A549 (cell line): Measurements from ENCODE around the gene RPTOR.

Experiments
- BCL3 ChIP-seq: fragments of >200 bp; sonication (Bioruptor Twin); formaldehyde crosslinking; IDR thresholded peaks from 3 replicates; pipeline ENCODE4 v1.6.1; 2016
- BHLHE40 ChIP-seq: IDR thresholded peaks from 2 replicates; pipeline ENCODE4 v1.6.1; 2012; ENCODE audit warnings: low read depth, low read length, inconsistent platforms
- CTCF ChIP-seq: fragments of >200 bp; sonication (Bioruptor Twin); formaldehyde crosslinking; IDR thresholded peaks from 3 replicates; pipeline ENCODE4 v1.5.1; 2016
- EP300 ChIP-seq, 2 experiments: fragments of >200 bp; sonication (Bioruptor Twin); formaldehyde crosslinking; IDR thresholded peaks; 2 replicates in 1 of 2; 3 replicates in 1 of 2; pipeline ENCODE4 v1.6.1; 2016 to 2017
- JUN ChIP-seq, 2 experiments: fragments of >200 bp; sonication (Bioruptor Twin); formaldehyde crosslinking; IDR thresholded peaks; 2 replicates in 1 of 2; 3 replicates in 1 of 2; pipeline ENCODE4 v1.6.1; 2016 to 2017
- POLR2A ChIP-seq: IDR thresholded peaks from 2 replicates; pipeline ENCODE4 v1.6.1; 2012; ENCODE audit warnings: mild to moderate bottlenecking, low read length
- RAD21 ChIP-seq, 2 experiments: fragments of >200 bp in 1 of 2; sonication (Bioruptor Twin) in 1 of 2; formaldehyde crosslinking in 1 of 2; IDR thresholded peaks in 1 of 2; conservative IDR thresholded peaks in 1 of 2; 2 replicates in 1 of 2; 3 replicates in 1 of 2; pipeline ENCODE4 v1.6.1; 2012 to 2018; ENCODE audit warnings: inconsistent platforms in 1 of 2
- RARB ChIP-seq: fragments of 250-450 bp; sonication (Bioruptor Pico); IDR thresholded peaks from 2 replicates; pipeline ENCODE4 v1.8.0; 2021; ENCODE audit warnings: mild to moderate bottlenecking, moderate library complexity
- RFX5 ChIP-seq: fragments of 450-650 bp; IDR thresholded peaks from 2 replicates; pipeline ENCODE4 v1.7.1; 2014; ENCODE audit warnings: antibody characterized with exemption, mild to moderate bottlenecking, moderate library complexity
- SMC3 ChIP-seq: fragments of >200 bp; sonication (Bioruptor Twin); formaldehyde crosslinking; IDR thresholded peaks from 3 replicates; pipeline ENCODE4 v1.6.1; 2018; ENCODE audit warnings: inconsistent platforms

- no peak; the same call in 2 of the 3 replicates for TF ChIP-seq CTCF
- TF ChIP-seq RAD21 (conservative IDR thresholded peaks at IDR 0.05 in 1 of 2, IDR thresholded peaks at IDR 0.05 in 1 of 2): no peak
- TF ChIP-seq SMC3: no peak
- TF ChIP-seq JUN (IDR thresholded peaks at IDR 0.05): no peak
- no peak for TF ChIP-seq EP300 (IDR thresholded peaks at IDR 0.05)
- no peak for TF ChIP-seq BCL3
- TF ChIP-seq RFX5: no peak
- no peak for TF ChIP-seq BHLHE40
- no peak for TF ChIP-seq RARB (CRISPR knock-in tag)
- TF ChIP-seq POLR2A: no peak
Measured at GRCh38 chr17:80990921-80991644, 446.4 kb downstream of the RPTOR start.
